Large intestine (tissue), 3 donors: ENCODE measurements around the gene TLK2. TPM values are rescaled to one million over a fixed set of nuclear protein-coding genes. Genes with fewer than 3 reads are reported as not detected.
"Not testable (repeated sequence)": the region's sequence is repeated elsewhere in the genome, so short reads cannot be mapped to it uniquely, and the experiment has no call there.

Experiments
- DNase-seq, 2 donors: peaks; one replicate each; pipeline versions ENCODE4 v3.0.0 to v3.0.0-alpha.2; 2013
- H3K27ac ChIP-seq: one replicate; pipeline ENCODE4 v1.5.1; 2013; ENCODE audit warnings: low read length
- H3K27me3 ChIP-seq: 2 replicates; pipeline ENCODE4 v1.6.1; 2013; ENCODE audit warnings: low read length; ENCODE audit not compliant: control insufficient read depth, insufficient read depth
- H3K36me3 ChIP-seq: 2 replicates; pipeline ENCODE4 v1.6.1; 2013; ENCODE audit warnings: low read length; ENCODE audit not compliant: control insufficient read depth, insufficient read depth
- H3K4me1 ChIP-seq: one replicate; pipeline ENCODE4 v1.6.1; 2013; ENCODE audit warnings: low read length; ENCODE audit not compliant: control insufficient read depth, insufficient read depth
- H3K4me3 ChIP-seq: one replicate; pipeline ENCODE4 v1.5.1; 2013; ENCODE audit warnings: low read length
- H3K9me3 ChIP-seq: one replicate; pipeline ENCODE4 v1.6.1; 2013; ENCODE audit warnings: mild to moderate bottlenecking, low read depth, low read length, moderate library complexity; ENCODE audit not compliant: control insufficient read depth
- WGBS: methylation state at CpG from one replicate; pipeline ENCODE4 v1.1.5; 2013; ENCODE audit warnings: low lambda C conversion rate; ENCODE audit not compliant: insufficient coverage; 5-methylcytosine and 5-hydroxymethylcytosine counted together
- polyA plus RNA-seq: library from polyadenylated mRNA; unstranded; fragments of 120-200 nt; gene quantifications from one replicate; pipeline ENCODE4 v1.2.1, GENCODE V29; 2013

TLK2 gene
- polyA plus RNA-seq, 1 donor = 29.8 TPM

DNA sequence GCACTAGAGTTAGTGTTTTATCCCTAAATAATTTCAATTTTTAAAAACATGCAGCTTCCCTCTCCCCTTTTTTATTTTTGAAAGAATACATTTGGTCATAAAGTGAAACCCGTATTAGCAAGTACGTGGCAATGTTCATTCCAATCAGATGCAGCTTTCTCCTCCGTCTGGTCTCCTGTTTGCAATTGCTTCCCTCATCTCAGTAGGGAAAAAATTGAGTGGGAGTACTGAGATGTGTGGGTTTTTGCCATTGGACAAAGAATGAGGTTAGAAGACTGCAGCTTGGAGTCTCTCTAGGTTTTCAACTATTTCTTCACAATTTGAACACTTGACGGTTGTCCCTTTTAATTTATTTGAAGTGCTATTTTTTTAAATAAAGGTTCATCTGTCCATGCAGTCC, 134.5 kb downstream of the TLK2 start:
- not testable (repeated sequence) for H3K9me3 ChIP-seq, DNase-seq, H3K4me1 ChIP-seq, H3K27ac ChIP-seq, H3K4me3 ChIP-seq, H3K27me3 ChIP-seq
- WGBS = 100% methylated on average over 2 of the region's 4 CpGs
- H3K36me3 ChIP-seq = peaks cover 54% of the 10 kb centered on the region

DNA sequence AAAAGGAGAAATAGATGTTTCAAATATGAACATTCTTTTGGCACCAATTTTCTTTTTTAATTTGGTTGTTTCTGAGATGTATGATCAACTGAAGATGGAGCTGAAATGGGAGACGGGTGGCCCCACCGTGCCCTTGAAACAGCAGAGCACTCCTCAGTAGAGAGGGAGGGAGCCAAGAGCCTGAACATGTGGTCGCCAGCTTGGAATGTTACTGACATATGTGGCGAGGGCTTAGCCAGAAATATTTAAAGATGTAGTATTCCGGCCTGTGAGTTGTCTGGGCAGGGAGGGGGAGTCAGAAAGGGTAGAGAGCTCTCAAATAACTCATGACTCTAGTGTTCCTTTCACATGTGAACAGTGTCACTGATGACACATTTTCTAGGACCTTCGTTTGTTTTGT, 135.5 kb downstream of the TLK2 start:
- WGBS = 80% methylated on average over 1 of the region's 6 CpGs
- Histone ChIP-seq H3K9me3 (no peaks in the 10 kb centered on the region), H3K4me1 (no peaks in the 10 kb centered on the region), H3K36me3 (peaks cover 46% of the 10 kb centered on the region), H3K27me3 (no peaks in the 10 kb centered on the region), H3K4me3 (no peak overlapping the region), H3K27ac (no peak overlapping the region)
- no peak for DNase-seq

DNA sequence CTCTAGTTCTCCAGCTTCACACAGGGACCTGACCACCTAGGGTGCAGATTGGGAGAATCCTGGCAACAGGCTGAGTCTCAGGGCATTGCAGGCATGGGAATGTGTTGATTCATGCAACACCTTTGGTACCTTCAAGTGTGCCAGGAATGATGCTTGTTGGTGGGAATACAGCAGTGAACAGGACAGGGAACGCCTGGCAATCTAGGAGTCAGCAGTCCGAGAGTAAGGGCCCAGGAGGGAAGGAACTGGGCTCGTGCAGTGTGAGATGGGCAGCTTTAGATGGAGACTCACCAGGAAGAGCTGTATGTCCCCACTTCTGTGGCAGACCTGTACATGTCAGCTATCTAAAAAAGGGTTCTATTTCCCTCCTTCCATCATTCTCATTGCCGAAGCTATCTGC, 136.9 kb downstream of the TLK2 start:
- Histone ChIP-seq H3K4me1 (no peaks in the 10 kb centered on the region), H3K27ac (no peak overlapping the region), H3K36me3 (peaks cover 36% of the 10 kb centered on the region), H3K4me3 (no peak overlapping the region), H3K27me3 (no peaks in the 10 kb centered on the region), H3K9me3 (no peaks in the 10 kb centered on the region)
- no CpG with 5 or more reads among the region's 4 CpGs for WGBS
- DNase-seq = no peak

DNA sequence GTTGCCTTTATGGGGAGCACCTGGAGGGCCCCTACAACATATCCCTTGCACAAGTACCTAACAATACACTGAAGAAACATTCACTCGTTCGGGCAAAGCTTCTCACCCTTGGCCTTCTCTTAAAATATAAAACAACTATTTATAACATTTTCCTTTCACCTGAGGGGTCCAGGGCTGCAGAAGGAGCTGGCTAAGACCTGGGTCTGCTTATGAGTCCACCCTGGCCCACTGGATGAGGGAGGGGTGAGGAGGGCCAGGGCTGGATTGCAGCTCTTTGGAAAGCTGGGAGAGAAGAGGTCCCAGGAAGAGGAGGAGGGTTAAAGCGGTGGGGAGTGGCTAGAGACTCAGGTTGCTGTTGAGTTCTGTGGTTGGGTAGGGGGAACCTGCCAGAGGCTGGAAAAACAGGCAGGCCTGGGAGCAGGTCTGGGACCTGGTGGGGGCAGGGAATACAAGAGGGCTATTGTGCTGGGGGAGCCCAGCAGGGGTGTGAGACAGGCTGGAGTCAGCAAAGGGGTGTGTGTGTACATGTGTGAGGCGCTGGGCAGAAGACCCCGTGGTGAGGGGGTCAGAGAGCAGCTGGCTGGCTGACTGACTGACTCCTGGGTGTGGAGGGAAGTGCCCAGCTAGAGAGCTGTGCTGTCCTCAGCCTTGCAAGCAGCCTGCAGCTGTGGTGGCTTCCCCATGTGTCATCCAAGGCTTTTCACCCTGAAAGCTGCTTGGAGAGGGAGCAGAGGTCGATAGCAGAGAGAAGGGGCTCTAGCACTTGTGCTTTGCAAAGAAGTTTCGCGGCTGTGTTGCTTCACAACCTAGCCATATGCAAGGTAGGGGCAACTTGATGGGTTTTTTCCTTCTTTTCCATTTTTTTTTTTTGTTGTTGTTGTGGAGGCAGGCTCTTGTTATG, 138.6 kb downstream of the TLK2 start:
- Histone ChIP-seq H3K4me3 (no peak overlapping the region), H3K36me3 (peaks cover 22% of the 10 kb centered on the region)
- DNase-seq = no peak

DNA sequence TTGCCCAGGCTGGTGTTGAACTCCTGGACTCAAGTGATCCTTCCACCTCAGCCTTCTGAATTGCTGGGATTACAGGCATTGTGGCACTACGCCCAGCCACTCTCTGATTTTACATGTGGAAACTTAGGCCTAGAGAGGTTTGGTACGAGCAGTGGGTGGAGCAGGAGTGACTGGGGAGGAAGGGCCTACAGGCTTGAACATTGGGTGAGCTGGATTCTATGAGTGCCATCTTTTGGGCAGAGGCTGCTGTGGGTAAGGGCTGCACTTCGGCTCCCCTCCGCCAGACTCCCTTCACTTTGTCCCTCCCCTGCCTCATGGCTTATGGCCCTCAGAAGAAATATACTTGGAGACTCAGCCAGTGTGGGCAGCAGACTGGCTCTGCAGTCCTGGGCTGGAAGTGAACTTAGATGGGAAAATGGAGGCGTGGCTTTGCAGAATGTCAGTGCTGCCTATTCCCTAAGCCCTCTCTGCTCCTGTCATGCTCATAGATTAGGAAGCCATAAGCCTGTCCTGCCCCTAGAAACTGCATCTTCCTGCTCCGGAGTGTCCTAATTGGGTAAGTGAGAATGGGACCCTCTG, 139.4 kb downstream of the TLK2 start:
- H3K4me1 ChIP-seq = no peaks in the 10 kb centered on the region
- H3K9me3 ChIP-seq = no peaks in the 10 kb centered on the region
- H3K27ac ChIP-seq = no peak overlapping the region
- DNase-seq = no peak
- H3K27me3 ChIP-seq = no peaks in the 10 kb centered on the region
- peaks cover 21% of the 10 kb centered on the region for H3K36me3 ChIP-seq
- H3K4me3 ChIP-seq = no peak overlapping the region
- WGBS = no CpG with 5 or more reads among the region's 6 CpGs

More for the DNA sequence above, 138.6 kb downstream of the TLK2 start:
- H3K4me1 ChIP-seq = no peaks in the 10 kb centered on the region
- H3K9me3 ChIP-seq = no peaks in the 10 kb centered on the region
- no peak overlapping the region for H3K27ac ChIP-seq
- WGBS = no CpG with 5 or more reads among the region's 8 CpGs
- H3K27me3 ChIP-seq = no peaks in the 10 kb centered on the region

DNA sequence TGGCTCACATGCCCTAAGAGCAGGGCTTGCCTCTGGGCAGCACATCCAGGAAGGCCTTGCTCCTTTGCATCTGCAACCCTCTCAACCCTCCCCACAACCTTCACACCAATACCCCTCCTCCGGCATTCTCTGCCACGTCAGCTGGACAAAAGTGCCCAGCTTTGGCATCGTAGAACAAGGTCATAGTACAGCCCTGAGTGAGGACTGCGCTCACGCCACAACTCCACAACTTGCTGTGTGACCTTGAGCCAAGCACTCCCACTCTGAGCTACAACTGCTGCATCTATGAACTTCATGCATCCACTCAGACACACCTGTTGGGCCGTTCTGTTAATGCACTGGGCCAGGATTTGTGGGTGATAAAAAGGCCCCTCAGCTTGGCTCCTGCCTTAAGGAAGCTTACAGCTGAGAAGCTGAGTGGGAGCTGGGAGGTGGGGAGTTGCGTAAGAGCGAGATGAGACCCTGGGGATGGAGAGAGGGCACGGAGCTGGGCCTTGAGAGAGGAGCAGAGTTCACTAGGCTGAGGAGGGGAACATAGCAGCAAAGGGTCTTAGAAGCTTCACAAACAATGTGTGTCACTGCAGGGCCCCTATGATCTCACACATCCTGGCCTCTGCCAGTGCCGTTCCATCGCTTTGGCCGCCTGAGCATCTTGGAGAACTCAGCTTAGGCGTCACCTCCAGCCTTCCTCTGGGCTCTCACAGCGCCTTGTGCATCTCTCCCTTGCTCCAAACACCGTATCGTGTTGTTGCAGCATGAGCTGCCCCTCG, 140.2 kb downstream of the TLK2 start:
- Histone ChIP-seq H3K9me3 (no peaks in the 10 kb centered on the region), H3K4me1 (no peaks in the 10 kb centered on the region)

DNA sequence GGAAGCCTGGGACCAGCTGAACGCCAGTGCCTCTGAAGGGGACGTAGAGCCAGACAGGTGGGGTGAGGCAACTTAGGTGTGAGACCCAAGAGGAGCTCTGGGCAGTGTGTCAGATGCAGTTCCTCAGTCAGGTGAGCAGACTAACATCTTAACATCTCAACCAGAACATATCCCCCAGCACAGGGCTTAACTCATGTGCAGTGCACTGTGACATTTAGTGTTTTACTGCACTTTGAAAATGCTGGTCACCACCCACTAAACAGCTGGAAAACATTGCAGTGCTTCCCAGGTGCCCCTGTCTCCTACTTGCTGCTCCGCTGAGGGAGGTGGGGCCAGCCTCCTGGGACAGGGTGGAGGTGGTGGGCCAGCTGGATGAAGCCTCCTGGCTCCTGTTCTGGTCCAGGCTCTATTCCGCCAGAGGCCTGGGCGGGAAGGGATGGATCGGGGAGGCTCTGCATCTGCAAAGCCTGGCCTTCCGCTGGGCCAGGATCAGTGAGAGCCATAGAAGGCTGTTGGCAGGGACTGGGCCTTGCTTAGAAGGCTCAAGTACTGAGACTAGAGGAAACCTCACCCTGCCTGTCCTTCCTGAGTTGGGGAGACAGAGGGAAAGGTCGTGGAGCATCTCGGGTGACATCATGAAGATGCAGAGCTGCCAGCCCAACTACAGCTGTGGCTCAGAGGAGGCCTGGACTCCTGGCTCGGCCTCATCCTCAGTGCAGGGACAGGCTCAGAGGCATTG, 141.0 kb downstream of the TLK2 start:
- H3K27ac ChIP-seq = no peak overlapping the region
- peaks cover 17% of the 10 kb centered on the region for H3K36me3 ChIP-seq
- no peaks in the 10 kb centered on the region for H3K9me3 ChIP-seq
- H3K4me3 ChIP-seq = no peak overlapping the region
- DNase-seq = no peak
- H3K27me3 ChIP-seq = no peaks in the 10 kb centered on the region
- H3K4me1 ChIP-seq = no peaks in the 10 kb centered on the region
- no CpG with 5 or more reads among the region's 10 CpGs for WGBS

More for the DNA sequence above, 140.2 kb downstream of the TLK2 start:
- WGBS = no CpG with 5 or more reads among the region's 17 CpGs
- no peak for DNase-seq
- H3K4me3 ChIP-seq = no peak overlapping the region
- H3K27me3 ChIP-seq = no peaks in the 10 kb centered on the region
- no peak overlapping the region for H3K27ac ChIP-seq
- H3K36me3 ChIP-seq = peaks cover 21% of the 10 kb centered on the region

DNA sequence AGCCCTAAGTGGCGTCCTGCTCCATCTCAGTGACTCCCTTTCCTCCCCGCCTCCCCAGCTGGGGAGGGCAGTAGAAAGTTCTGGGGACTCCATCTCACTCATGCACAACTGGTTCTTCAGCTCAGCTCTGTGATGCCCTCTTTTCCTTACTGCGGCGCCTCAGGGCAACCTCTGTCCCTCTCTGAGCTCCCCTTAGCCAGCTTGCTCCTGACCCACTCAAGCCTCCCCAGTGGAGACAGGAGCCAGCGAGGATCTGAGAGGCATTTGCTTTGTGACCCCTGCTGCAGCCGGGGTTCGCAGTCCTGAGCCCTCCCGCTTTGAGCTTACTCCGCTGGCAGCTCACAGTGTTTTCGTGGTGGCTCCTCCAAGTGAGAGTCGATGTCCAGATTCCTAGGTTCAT, 142.6 kb downstream of the TLK2 start:
- no peaks in the 10 kb centered on the region for H3K9me3 ChIP-seq
- H3K27me3 ChIP-seq = peaks cover 10% of the 10 kb centered on the region
- H3K36me3 ChIP-seq = peaks cover 4% of the 10 kb centered on the region
- WGBS = 100% methylated on average over 3 of the region's 11 CpGs
- no peaks in the 10 kb centered on the region for H3K4me1 ChIP-seq
- no peak for DNase-seq
- H3K27ac ChIP-seq = no peak overlapping the region
- no peak overlapping the region for H3K4me3 ChIP-seq

DNA sequence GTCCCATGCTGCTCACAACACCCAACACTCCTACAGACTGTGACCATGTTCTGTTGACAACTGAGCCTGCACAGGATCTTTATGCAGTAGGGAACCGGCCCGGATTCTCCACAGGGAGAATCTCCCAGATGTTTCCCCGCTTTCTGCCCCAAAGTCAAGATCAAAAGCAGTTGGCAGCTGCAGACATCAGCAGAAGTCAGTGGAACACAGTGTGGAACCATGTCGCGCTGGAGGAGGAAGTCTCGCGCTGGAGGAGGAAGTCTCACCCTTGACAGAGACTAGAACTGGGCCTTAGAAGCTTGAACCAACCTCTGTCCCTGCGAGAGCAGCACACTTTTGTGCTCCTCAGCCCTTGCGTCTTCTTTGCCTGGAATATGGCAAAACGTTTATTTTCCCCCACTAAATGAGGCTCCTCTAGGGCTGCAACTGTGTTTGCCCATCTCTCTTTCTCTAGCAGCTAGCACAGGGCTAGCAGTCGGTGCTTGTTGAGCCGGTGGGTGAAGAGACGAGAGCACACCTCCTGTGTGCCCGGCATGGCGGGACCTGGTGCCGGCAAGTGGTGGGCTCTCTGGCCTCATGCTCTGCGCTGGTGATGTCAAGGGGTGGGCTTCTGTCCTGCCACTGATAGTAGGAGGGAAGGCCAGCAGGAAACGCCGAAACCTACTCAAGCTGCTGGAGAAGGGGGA, 146.7 kb downstream of the TLK2 start:
- H3K4me3 ChIP-seq = no peak overlapping the region
- peaks cover 44% of the 10 kb centered on the region for H3K27me3 ChIP-seq
- H3K27ac ChIP-seq = no peak overlapping the region
- H3K9me3 ChIP-seq = peaks cover 3% of the 10 kb centered on the region
- H3K4me1 ChIP-seq = peaks cover 3% of the 10 kb centered on the region
- no peaks in the 10 kb centered on the region for H3K36me3 ChIP-seq
- DNase-seq = no peak
- no CpG with 5 or more reads among the region's 19 CpGs for WGBS
